ENCODE results near the gene EMP3.
"Not testable (repeated sequence)": the region's sequence is repeated elsewhere in the genome, so short reads cannot be mapped to it uniquely, and the experiment has no call there.

The EMP3 gene

GRCh38 chr19:48325265-48325910 lies at the start of gene EMP3:
EMP3 (plus strand) TSS chr19:48325552; CDS start chr19:48326845, 1,293 bp downstream.
- DNase-seq (ENCODE audit: extremely low read depth, low read depth): peak; percentile 77
- no peak for TF ChIP-seq CTCF (IDR thresholded peaks at IDR 0.05; ENCODE audit: low read depth, low read length)

- DNase-seq (ENCODE audit: extremely low read depth, low read depth): no peak
- no peak for TF ChIP-seq CTCF (IDR thresholded peaks at IDR 0.05; ENCODE audit: low read depth, low read length)
Observed at GRCh38 chr19:48279747-48280146, 45.6 kb upstream of the EMP3 start.

- DNase-seq (ENCODE audit: extremely low read depth, low read depth): no peak
- TF ChIP-seq CTCF (IDR thresholded peaks at IDR 0.05; ENCODE audit: low read depth, low read length): no peak
Observed at GRCh38 chr19:48283908-48284307, 41.4 kb upstream of the EMP3 start.

- no peak for TF ChIP-seq CTCF (IDR thresholded peaks at IDR 0.05; ENCODE audit: low read depth, low read length)
Observed at GRCh38 chr19:48284896-48285295, 40.5 kb upstream of the EMP3 start.

GRCh38 chr19:48287748-48288147 lies 37.6 kb upstream of the EMP3 start:
- no peak for TF ChIP-seq CTCF (IDR thresholded peaks at IDR 0.05; ENCODE audit: low read depth, low read length)

More at GRCh38 chr19:48284896-48285295, 40.5 kb upstream of the EMP3 start:
- DNase-seq (ENCODE audit: extremely low read depth, low read depth): no peak

GRCh38 chr19:48290401-48290770 lies 35.0 kb upstream of the EMP3 start:
- peak; percentile 9; the same call in 1 of the 2 replicates for TF ChIP-seq CTCF (IDR thresholded peaks at IDR 0.05; ENCODE audit: low read depth, low read length)
- no peak for DNase-seq (ENCODE audit: extremely low read depth, low read depth)

More at GRCh38 chr19:48287748-48288147, 37.6 kb upstream of the EMP3 start:
- no peak for DNase-seq (ENCODE audit: extremely low read depth, low read depth)

GRCh38 chr19:48290771-48291488 lies 34.4 kb upstream of the EMP3 start:
- TF ChIP-seq CTCF (IDR thresholded peaks at IDR 0.05; ENCODE audit: low read depth, low read length): no peak; the same call in none of the 2 replicates
- peak; percentile 57 for DNase-seq (ENCODE audit: extremely low read depth, low read depth)

GRCh38 chr19:48291489-48291815 lies 33.9 kb upstream of the EMP3 start:
- DNase-seq (ENCODE audit: extremely low read depth, low read depth): not testable (repeated sequence)

Measured in AG09319 (cell line).